ENCODE results near the gene TSHZ3. TPM values are rescaled to one million over a fixed set of nuclear protein-coding genes. Genes with fewer than 3 reads are reported as not detected.

The TSHZ3 gene
- total and polyA plus RNA-seq, 2 experiments from 2014 or later: 19.6 to 24.0 TPM

GRCh38 chr19:31258211-31259052 lies 90.8 kb downstream of the TSHZ3 start:
- no peak for TF ChIP-seq EZH2 (IDR thresholded peaks at IDR 0.05; ENCODE audit: insufficient read depth, poor library complexity, severe bottlenecking)
- no peak for TF ChIP-seq EZH2phosphoT487 (IDR thresholded peaks at IDR 0.05; ENCODE audit: insufficient read depth, low read depth)
- in situ Hi-C loops (cut with MboI): no loop called here
- no peaks in the 10 kb centered on the region for H3K9me2 ChIP-seq (ENCODE audit: insufficient read depth)
- no peaks in the 10 kb centered on the region for H4K20me1 ChIP-seq (ENCODE audit: insufficient read depth)
- H3K9ac ChIP-seq: no peak overlapping the region
- no peaks in the 10 kb centered on the region for H3K9me3 ChIP-seq (ENCODE audit: low read depth)
- no peaks in the 10 kb centered on the region for H3F3A ChIP-seq (ENCODE audit: insufficient read depth)
- H3K4me2 ChIP-seq (ENCODE audit: unreplicated experiment): no peak overlapping the region
- no peaks in the 10 kb centered on the region for H3K27me3 ChIP-seq (replicated peaks; ENCODE audit: insufficient read depth)
- H3K27ac ChIP-seq: no peak overlapping the region
- H3K4me1 ChIP-seq (ENCODE audit: insufficient read depth): peaks cover 15% of the 10 kb centered on the region
- H3K4me3 ChIP-seq: no peak overlapping the region
- no peaks in the 10 kb centered on the region for H3K79me2 ChIP-seq (ENCODE audit: insufficient read depth)
- no peaks in the 10 kb centered on the region for H3K36me3 ChIP-seq (ENCODE audit: low read depth)
- no peak for DNase-seq
- H2AFZ ChIP-seq: no peak overlapping the region
- WGBS, 2 experiments (ENCODE audit: low coverage in 1 of 2, low lambda C conversion rate in 2 of 2, missing lambda C conversion rate in 2 of 2): 88 to 90% methylated on average over 15 of the region's 15 CpGs

- H3K9me2 ChIP-seq (ENCODE audit: insufficient read depth): no peaks in the 10 kb centered on the region
- H3K36me3 ChIP-seq (ENCODE audit: low read depth): no peaks in the 10 kb centered on the region
- no peaks in the 10 kb centered on the region for H3K27me3 ChIP-seq (replicated peaks; ENCODE audit: insufficient read depth)
- no peak overlapping the region for H3K27ac ChIP-seq
- in situ Hi-C loops (cut with MboI): no loop called here
- TF ChIP-seq EZH2 (IDR thresholded peaks at IDR 0.05; ENCODE audit: insufficient read depth, poor library complexity, severe bottlenecking) (no peak), EZH2phosphoT487 (IDR thresholded peaks at IDR 0.05; ENCODE audit: insufficient read depth, low read depth) (no peak)
- H3K4me3 ChIP-seq: no peak overlapping the region
- 90 to 94% methylated on average over 11 of the region's 11 CpGs for WGBS, 2 experiments (ENCODE audit: low coverage in 1 of 2, low lambda C conversion rate in 2 of 2, missing lambda C conversion rate in 2 of 2)
- no peaks in the 10 kb centered on the region for H3K9me3 ChIP-seq (ENCODE audit: low read depth)
- no peaks in the 10 kb centered on the region for H3F3A ChIP-seq (ENCODE audit: insufficient read depth)
- H3K79me2 ChIP-seq (ENCODE audit: insufficient read depth): no peaks in the 10 kb centered on the region
- no peak overlapping the region for H3K4me2 ChIP-seq (ENCODE audit: unreplicated experiment)
- H3K9ac ChIP-seq: no peak overlapping the region
- DNase-seq: no peak
- H3K4me1 ChIP-seq (ENCODE audit: insufficient read depth): peaks cover 15% of the 10 kb centered on the region
- no peak overlapping the region for H2AFZ ChIP-seq
- no peaks in the 10 kb centered on the region for H4K20me1 ChIP-seq (ENCODE audit: insufficient read depth)
Measured at GRCh38 chr19:31257426-31258130, 91.7 kb downstream of the TSHZ3 start.

GRCh38 chr19:31257025-31257424 lies 92.2 kb downstream of the TSHZ3 start:
- no peak for DNase-seq
- no peaks in the 10 kb centered on the region for H4K20me1 ChIP-seq (ENCODE audit: insufficient read depth)
- no peak for TF ChIP-seq EZH2 (IDR thresholded peaks at IDR 0.05; ENCODE audit: insufficient read depth, poor library complexity, severe bottlenecking)
- TF ChIP-seq EZH2phosphoT487 (IDR thresholded peaks at IDR 0.05; ENCODE audit: insufficient read depth, low read depth): no peak
- H3K9ac ChIP-seq: no peak overlapping the region
- H3K79me2 ChIP-seq (ENCODE audit: insufficient read depth): no peaks in the 10 kb centered on the region
- H3K9me3 ChIP-seq (ENCODE audit: low read depth): no peaks in the 10 kb centered on the region
- no peaks in the 10 kb centered on the region for H3F3A ChIP-seq (ENCODE audit: insufficient read depth)
- in situ Hi-C loops (cut with MboI): no loop called here
- H2AFZ ChIP-seq: no peak overlapping the region
- no peak overlapping the region for H3K27ac ChIP-seq
- H3K4me2 ChIP-seq (ENCODE audit: unreplicated experiment): no peak overlapping the region
- no peaks in the 10 kb centered on the region for H3K27me3 ChIP-seq (replicated peaks; ENCODE audit: insufficient read depth)
- WGBS, 2 experiments (ENCODE audit: low coverage in 1 of 2, low lambda C conversion rate in 2 of 2, missing lambda C conversion rate in 2 of 2): 94 to 97% methylated on average over 9 of the region's 9 CpGs
- H3K9me2 ChIP-seq (ENCODE audit: insufficient read depth): no peaks in the 10 kb centered on the region
- H3K36me3 ChIP-seq (ENCODE audit: low read depth): no peaks in the 10 kb centered on the region
- H3K4me1 ChIP-seq (ENCODE audit: insufficient read depth): peaks cover 10% of the 10 kb centered on the region
- no peak overlapping the region for H3K4me3 ChIP-seq

GRCh38 chr19:31256593-31256960 lies 92.7 kb downstream of the TSHZ3 start:
- no peak overlapping the region for H2AFZ ChIP-seq
- no peak for DNase-seq
- 87 to 90% methylated on average over 8 of the region's 8 CpGs for WGBS, 2 experiments (ENCODE audit: low coverage in 1 of 2, low lambda C conversion rate in 2 of 2, missing lambda C conversion rate in 2 of 2)
- no peaks in the 10 kb centered on the region for H3K79me2 ChIP-seq (ENCODE audit: insufficient read depth)
- H3K27me3 ChIP-seq (replicated peaks; ENCODE audit: insufficient read depth): no peaks in the 10 kb centered on the region
- no peak overlapping the region for H3K4me3 ChIP-seq
- no peaks in the 10 kb centered on the region for H3K9me3 ChIP-seq (ENCODE audit: low read depth)
- TF ChIP-seq EZH2 (IDR thresholded peaks at IDR 0.05; ENCODE audit: insufficient read depth, poor library complexity, severe bottlenecking): no peak
- no peak for TF ChIP-seq EZH2phosphoT487 (IDR thresholded peaks at IDR 0.05; ENCODE audit: insufficient read depth, low read depth)
- no peaks in the 10 kb centered on the region for H3K36me3 ChIP-seq (ENCODE audit: low read depth)
- H3K27ac ChIP-seq: no peak overlapping the region
- H3K4me2 ChIP-seq (ENCODE audit: unreplicated experiment): no peak overlapping the region
- no peak overlapping the region for H3K9ac ChIP-seq
- no peaks in the 10 kb centered on the region for H4K20me1 ChIP-seq (ENCODE audit: insufficient read depth)
- H3K9me2 ChIP-seq (ENCODE audit: insufficient read depth): no peaks in the 10 kb centered on the region
- H3K4me1 ChIP-seq (ENCODE audit: insufficient read depth): peaks cover 5% of the 10 kb centered on the region; the same call in 1 of the 2 replicates
- no peaks in the 10 kb centered on the region for H3F3A ChIP-seq (ENCODE audit: insufficient read depth)
- in situ Hi-C loops (cut with MboI): no loop called here

All from GM23248 (cell line).